IPS DF 4.7 (cell line): ENCODE measurements around the gene FES.
"Not testable (repeated sequence)": the region's sequence is repeated elsewhere in the genome, so short reads cannot be mapped to it uniquely, and the experiment has no call there.

Experiments
- DNase-seq: peaks from one replicate; pipeline ENCODE4 v3.0.0-alpha.2; 2013; ENCODE audit warnings: low spot score; ENCODE audit errors: extremely low read depth

The FES gene

GRCh38 chr15:90928106-90928505, 43.8 kb downstream of the FES start:
- not testable (repeated sequence) for DNase-seq

DNA sequence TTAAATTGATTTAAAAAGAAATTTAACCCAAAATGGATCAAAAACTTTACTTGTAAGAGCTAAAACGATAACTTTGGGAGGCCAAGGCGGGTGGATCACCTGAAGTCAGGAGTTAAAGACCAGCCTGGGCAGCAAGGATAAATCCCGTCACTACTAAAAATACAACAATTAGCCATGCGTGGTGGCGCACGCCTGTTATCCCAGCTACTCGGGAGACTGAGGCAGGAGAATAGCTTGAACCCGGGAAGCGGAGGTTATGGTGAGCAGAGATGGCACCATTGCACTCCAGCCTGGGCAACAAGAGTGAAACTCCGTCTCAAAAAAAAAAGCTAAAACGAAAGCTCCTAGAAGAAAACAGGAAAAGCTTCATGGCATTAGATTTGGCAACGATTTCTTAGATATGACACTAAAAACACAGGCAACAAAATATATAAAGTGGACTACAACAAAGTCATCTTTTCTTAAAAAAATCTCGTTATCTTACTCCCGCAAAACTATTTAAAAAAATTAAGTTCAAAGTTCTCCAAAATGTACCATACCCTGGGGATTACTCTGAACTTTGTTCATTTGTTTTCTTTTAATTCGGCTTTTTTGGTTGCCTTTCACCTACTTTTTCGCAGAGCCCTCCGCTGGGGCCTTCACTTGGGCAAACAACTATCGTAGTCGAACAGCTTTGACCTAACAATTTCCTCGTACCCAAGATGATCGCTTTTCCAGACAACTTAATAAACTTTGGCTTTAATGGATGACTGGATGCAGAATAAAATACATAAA, 45.1 kb downstream of the FES start:
- no peak for DNase-seq

GRCh38 chr15:90930861-90931574, 46.7 kb downstream of the FES start:
- no peak for DNase-seq

- no peak for DNase-seq
Observed at GRCh38 chr15:90931575-90931827, 47.2 kb downstream of the FES start.

DNA sequence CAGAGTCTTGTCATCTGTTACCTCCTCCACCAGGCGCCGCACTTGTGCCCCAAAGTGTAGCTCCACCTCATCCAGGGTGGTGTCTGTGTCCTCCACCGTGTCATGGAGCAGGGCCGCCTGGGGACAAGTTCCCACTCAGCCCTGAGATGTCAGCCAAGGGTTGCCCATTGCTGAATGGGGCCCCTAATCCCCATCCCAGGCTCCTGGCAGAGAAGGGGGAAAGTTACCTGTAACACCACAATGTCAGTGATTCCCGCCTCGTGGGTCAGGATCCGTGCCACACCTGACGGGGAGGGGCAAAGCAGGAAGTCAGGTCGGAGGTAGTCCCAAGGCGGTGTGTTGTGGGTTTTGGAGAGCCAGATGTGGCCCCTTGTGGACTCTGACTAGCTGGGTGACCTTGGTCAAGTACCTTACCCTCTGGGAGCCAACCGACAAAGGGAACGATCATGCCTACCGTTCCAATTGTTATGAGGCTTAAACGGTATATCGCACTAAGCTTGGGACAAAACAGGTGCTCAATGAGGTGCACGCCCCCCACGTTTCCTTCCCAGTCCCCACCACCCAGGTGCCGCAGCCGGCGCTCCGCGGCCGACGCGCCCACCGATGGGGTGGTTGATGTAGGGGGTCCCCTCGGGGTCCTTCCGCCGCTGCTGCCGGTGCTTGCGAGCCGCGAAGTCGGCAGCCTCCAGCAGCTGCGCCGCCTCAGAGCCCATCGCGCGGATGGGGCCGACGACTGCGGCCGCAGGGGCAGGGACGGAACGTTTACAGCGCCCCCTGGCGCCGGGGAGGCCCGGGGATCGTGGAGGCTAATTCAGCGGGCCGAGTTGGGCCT, 47.7 kb downstream of the FES start, which contains the start of gene HDDC3:
TSS of gene HDDC3 (minus strand) at position 722 of the 832 bp plus-strand sequence. CDS start at position 713, 9 bp downstream.
- DNase-seq = peak; percentile 46

DNA sequence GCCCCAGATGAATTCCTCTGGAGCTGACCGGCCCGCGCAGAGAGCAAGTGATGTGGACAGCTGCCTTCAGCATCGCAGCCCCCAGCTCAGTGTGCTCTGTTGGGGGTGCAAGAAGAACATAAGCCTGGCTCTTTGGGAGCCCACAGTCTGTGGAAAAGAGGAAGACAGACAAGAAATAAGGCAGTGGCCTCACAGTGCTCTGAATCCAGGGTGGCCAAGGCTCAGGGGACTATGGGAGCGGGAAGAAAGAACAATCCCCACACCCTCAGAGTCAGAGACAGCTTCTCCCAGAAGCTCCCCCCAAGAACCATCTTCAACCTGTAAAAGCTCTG, 48.3 kb downstream of the FES start:
- DNase-seq = no peak

- DNase-seq = no peak
Observed at GRCh38 chr15:90933301-90933700, 49.0 kb downstream of the FES start.

GRCh38 chr15:90934256-90934948, 50.1 kb downstream of the FES start:
- no peak for DNase-seq

GRCh38 chr15:90934949-90935751, 50.8 kb downstream of the FES start, which contains the start of gene UNC45A:
UNC45A (plus strand) TSS chr15:90935285; CDS start chr15:90935325, 40 bp downstream.
- no peak for DNase-seq

GRCh38 chr15:90936823-90937222, 52.5 kb downstream of the FES start:
- no peak for DNase-seq

DNA sequence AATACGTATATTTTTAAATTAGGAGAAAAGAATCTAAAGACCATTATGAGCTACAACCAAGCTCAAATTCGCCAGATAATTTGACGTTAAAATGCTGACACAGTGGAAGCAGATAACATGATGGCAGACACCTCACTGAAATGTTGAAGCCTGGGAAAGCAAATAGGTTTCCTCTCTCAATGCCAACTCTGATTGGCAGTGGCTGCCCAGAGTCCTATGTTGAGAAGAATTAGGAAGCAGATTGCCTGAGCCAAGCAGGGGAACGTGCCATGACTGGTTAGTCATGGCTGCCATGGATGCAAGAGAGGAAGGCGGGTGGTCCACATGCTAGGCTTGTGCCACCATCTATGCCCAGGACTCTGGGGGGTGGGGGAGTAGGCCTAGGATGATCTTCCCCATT, 54.0 kb downstream of the FES start:
- DNase-seq = no peak

- no peak for DNase-seq
Observed at GRCh38 chr15:90939756-90940155, 55.5 kb downstream of the FES start.

GRCh38 chr15:90941038-90941437, 56.7 kb downstream of the FES start:
- no peak for DNase-seq

GRCh38 chr15:90942354-90943120, 58.2 kb downstream of the FES start:
- DNase-seq = no peak

DNA sequence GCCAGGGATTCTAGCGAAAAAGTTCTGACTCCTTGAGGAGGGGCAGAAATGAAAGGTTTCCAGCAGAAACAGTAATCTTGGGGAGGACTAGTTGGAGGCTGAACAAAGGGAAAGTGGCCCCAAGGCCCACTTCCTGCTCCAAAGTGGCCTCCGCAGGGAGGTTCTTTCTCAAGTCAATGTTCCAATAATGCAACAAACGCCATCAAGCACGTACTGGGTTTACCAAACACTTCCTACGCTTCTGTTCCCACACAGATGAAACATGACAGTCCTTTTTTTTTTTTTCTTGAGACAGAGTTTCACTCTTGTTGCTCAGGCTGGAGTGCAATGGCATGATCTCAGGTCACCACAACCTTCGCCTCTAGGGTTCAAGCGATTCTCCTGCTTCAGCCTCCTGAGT, 60.8 kb downstream of the FES start:
- no peak for DNase-seq
